Hepatocyte (in vitro differentiated cells): ENCODE data around the gene FMN1. TPM values are rescaled to one million over a fixed set of nuclear protein-coding genes. Genes with fewer than 3 reads are reported as not detected.
A peak's percentile ranks its signal among the peaks of the same experiment; 100 is the strongest.

Experiments
- DNase-seq: peaks from one replicate; pipeline ENCODE4 v3.0.0-alpha.2; 2016; ENCODE audit warnings: low spot score
- H2AFZ ChIP-seq: fragments of 200-600 bp; sonication (generic); 2 replicates; pipeline ENCODE4 v1.6.0; 2016; ENCODE audit warnings: antibody characterized with exemption, mild to moderate bottlenecking
- H3K27ac ChIP-seq: fragments of 200-600 bp; sonication (generic); 2 replicates; pipeline ENCODE4 v1.5.1; 2016; ENCODE audit warnings: mild to moderate bottlenecking
- H3K27me3 ChIP-seq: fragments of 200-600 bp; sonication (generic); 2 replicates; pipeline ENCODE4 v1.6.1; 2016
- H3K36me3 ChIP-seq: fragments of 200-600 bp; sonication (generic); replicated peaks from 2 replicates; pipeline ENCODE4 v1.5.1; 2016; ENCODE audit warnings: low read depth; ENCODE audit not compliant: insufficient read depth
- H3K4me1 ChIP-seq: fragments of 200-600 bp; sonication (generic); 2 replicates; pipeline ENCODE4 v1.5.1; 2016; ENCODE audit warnings: mild to moderate bottlenecking, moderate library complexity; ENCODE audit not compliant: insufficient read depth
- H3K4me2 ChIP-seq: fragments of 200-600 bp; sonication (generic); 2 replicates; pipeline ENCODE4 v1.6.0; 2016
- H3K4me3 ChIP-seq: fragments of 200-600 bp; sonication (generic); 2 replicates; pipeline ENCODE4 v1.5.1; 2016; ENCODE audit warnings: mild to moderate bottlenecking
- H3K79me2 ChIP-seq: fragments of 200-600 bp; sonication (generic); 2 replicates; pipeline ENCODE4 v1.6.0; 2017; ENCODE audit warnings: mild to moderate bottlenecking
- H3K9me2 ChIP-seq: fragments of 200-600 bp; sonication (generic); replicated peaks from 2 replicates; pipeline ENCODE4 v1.6.0; 2017; ENCODE audit warnings: mild to moderate bottlenecking; ENCODE audit not compliant: insufficient read depth
- H3K9me3 ChIP-seq: fragments of 200-600 bp; sonication (generic); 2 replicates; pipeline ENCODE4 v1.5.1; 2016; ENCODE audit warnings: low read depth, mild to moderate bottlenecking
- H4K20me1 ChIP-seq: fragments of 200-600 bp; sonication (generic); 2 replicates; pipeline ENCODE4 v1.6.0; 2016; ENCODE audit warnings: mild to moderate bottlenecking; ENCODE audit not compliant: insufficient read depth, poor library complexity, severe bottlenecking
- CTCF ChIP-seq: fragments of 200-600 bp; sonication (generic); IDR thresholded peaks from 2 replicates; pipeline ENCODE4 v1.5.1; 2016; ENCODE audit warnings: antibody characterized with exemption, mild to moderate bottlenecking; ENCODE audit not compliant: poor library complexity
- EZH2 ChIP-seq: fragments of 200-600 bp; sonication (generic); IDR thresholded peaks from 2 replicates; pipeline ENCODE4 v1.6.1; 2016; ENCODE audit warnings: antibody characterized with exemption, mild to moderate bottlenecking, borderline replicate concordance
- EZH2phosphoT487 ChIP-seq: fragments of 200-600 bp; sonication (generic); IDR thresholded peaks from one replicate; pipeline ENCODE4 v1.6.1; 2018; ENCODE audit warnings: antibody characterized with exemption, mild to moderate bottlenecking, low read depth, moderate library complexity; ENCODE audit not compliant: unreplicated experiment, severe bottlenecking
- WGBS: methylation state at CpG from one replicate; pipeline ENCODE4 v1.1.6; 2016; ENCODE audit warnings: low lambda C conversion rate; ENCODE audit errors: missing lambda C conversion rate; 5-methylcytosine and 5-hydroxymethylcytosine counted together
- polyA plus RNA-seq: library from polyadenylated mRNA; unstranded; fragments of >200 nt; fragmentation: Nextera tagmentation; extraction: Ambion mirVana; gene quantifications from 2 replicates; pipeline ENCODE4 v1.2.1, GENCODE V29; 2016
- total RNA-seq: library from RNA; depleted of rRNA; stranded (reverse); fragments of >200 nt; gene quantifications from 2 replicates; pipeline ENCODE4 v1.2.3, GENCODE V29; 2014

Gene FMN1
- total and polyA plus RNA-seq, 2 experiments from 2014 or later = 0.07 to 0.70 TPM

- Histone ChIP-seq H2AFZ (no peak overlapping the region), H3K9me2 (no peaks in the 10 kb centered on the region), H3K27me3 (no peaks in the 10 kb centered on the region), H3K4me2 (no peak overlapping the region), H3K9me3 (no peaks in the 10 kb centered on the region), H3K4me1 (no peaks in the 10 kb centered on the region), H3K27ac (no peak overlapping the region), H4K20me1 (no peaks in the 10 kb centered on the region), H3K4me3 (no peak overlapping the region), H3K36me3 (no peaks in the 10 kb centered on the region), H3K79me2 (no peaks in the 10 kb centered on the region)
- no peak for DNase-seq
- 75% methylated on average over 15 of the region's 15 CpGs for WGBS
- TF ChIP-seq EZH2phosphoT487 (no peak), EZH2 (no peak), CTCF (no peak)
Measured at GRCh38 chr15:33091983-33092693, 102.4 kb downstream of the FMN1 start.

- 49% methylated on average over 5 of the region's 5 CpGs for WGBS
- no peaks in the 10 kb centered on the region for H3K79me2 ChIP-seq
- H4K20me1 ChIP-seq = no peaks in the 10 kb centered on the region
- no peak for TF ChIP-seq EZH2
- TF ChIP-seq CTCF = no peak
- TF ChIP-seq EZH2phosphoT487 = no peak
- DNase-seq = peak; percentile 65
- no peaks in the 10 kb centered on the region for H3K9me3 ChIP-seq
- H3K4me1 ChIP-seq = no peaks in the 10 kb centered on the region
- H3K27ac ChIP-seq = peak overlapping the region; percentile 8
- no peak overlapping the region for H2AFZ ChIP-seq
- no peaks in the 10 kb centered on the region for H3K36me3 ChIP-seq
- no peaks in the 10 kb centered on the region for H3K9me2 ChIP-seq
- H3K27me3 ChIP-seq = no peaks in the 10 kb centered on the region
- H3K4me2 ChIP-seq = no peak overlapping the region
- H3K4me3 ChIP-seq = no peak overlapping the region
Measured at GRCh38 chr15:33089878-33090757, 104.4 kb downstream of the FMN1 start.

- no peak overlapping the region for H2AFZ ChIP-seq
- no peaks in the 10 kb centered on the region for H3K9me2 ChIP-seq
Measured at GRCh38 chr15:33089165-33089877, 105.2 kb downstream of the FMN1 start.

More at GRCh38 chr15:33089165-33089877, 105.2 kb downstream of the FMN1 start:
- H3K4me2 ChIP-seq = no peak overlapping the region
- DNase-seq = no peak
- H3K36me3 ChIP-seq = no peaks in the 10 kb centered on the region
- no peak overlapping the region for H3K4me3 ChIP-seq
- no peaks in the 10 kb centered on the region for H3K9me3 ChIP-seq
- H3K27ac ChIP-seq = no peak overlapping the region
- H3K79me2 ChIP-seq = no peaks in the 10 kb centered on the region
- no peaks in the 10 kb centered on the region for H3K4me1 ChIP-seq
- H3K27me3 ChIP-seq = no peaks in the 10 kb centered on the region
- WGBS = 76% methylated on average over 7 of the region's 7 CpGs
- TF ChIP-seq CTCF (no peak), EZH2 (no peak), EZH2phosphoT487 (no peak)
- H4K20me1 ChIP-seq = no peaks in the 10 kb centered on the region
